Measurements from ENCODE around the gene ARHGEF18.
"Not testable (repeated sequence)": the region's sequence is repeated elsewhere in the genome, so short reads cannot be mapped to it uniquely, and the experiment has no call there.

ARHGEF18 gene

GRCh38 chr19:7349231-7349591 is 474 bp downstream of the ARHGEF18 start:
- DNase-seq, result no peak

- DNase-seq, result no peak
These were observed 1.4 kb downstream of the ARHGEF18 start for GRCh38 chr19:7349961-7350711.

DNA sequence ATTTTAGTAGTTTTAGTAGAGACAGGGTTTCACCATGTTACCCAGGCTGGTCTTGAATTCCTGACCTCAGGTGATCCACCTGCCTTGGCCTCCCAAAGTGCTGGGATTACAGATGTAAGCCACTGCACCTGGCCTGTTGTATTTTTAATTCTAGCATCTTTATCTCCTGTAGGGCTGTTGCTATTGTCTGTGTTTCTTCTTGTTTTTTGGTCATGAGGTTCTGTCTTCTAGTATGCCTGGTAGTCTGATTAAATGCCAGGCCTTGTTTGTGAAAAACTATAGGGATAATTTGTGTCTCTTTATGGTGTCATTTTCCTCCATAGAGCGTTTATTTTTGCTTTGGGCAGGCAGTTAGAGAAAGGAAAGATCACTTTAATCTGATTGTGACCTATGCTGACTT is 3.1 kb downstream of the ARHGEF18 start:
- DNase-seq, result no peak

DNA sequence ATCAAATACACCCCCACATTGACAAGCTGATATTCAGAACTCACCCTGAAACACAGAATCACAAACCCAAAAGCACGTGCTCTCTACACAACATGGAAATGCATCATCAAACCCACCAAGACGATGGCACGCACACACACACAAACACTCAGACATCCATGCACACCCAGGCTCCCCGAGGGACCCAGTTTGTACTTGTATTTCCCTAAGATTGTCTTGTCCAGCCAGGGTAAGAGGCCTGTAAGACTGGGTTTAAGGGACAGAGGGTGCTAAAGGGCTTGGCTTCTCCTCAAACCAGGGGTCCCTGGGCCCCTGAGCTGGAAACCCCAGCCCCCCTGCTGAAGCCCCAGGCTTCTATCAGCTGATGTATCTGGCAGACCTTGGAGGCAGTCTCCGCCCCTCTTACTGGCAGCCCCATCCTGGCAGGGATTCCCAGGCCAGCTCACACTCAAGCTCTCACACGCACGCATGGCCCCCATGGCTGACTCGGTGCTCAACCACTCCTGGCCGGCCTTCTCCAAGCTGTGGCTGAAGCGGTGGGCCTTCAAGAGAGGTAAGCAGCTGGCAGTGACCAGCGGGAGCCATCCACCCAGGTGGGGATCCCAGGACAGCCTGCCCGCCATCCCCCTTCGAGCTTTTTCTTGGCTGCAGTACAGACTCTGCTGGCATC is 6.5 kb downstream of the ARHGEF18 start:
- no peak for DNase-seq

DNA sequence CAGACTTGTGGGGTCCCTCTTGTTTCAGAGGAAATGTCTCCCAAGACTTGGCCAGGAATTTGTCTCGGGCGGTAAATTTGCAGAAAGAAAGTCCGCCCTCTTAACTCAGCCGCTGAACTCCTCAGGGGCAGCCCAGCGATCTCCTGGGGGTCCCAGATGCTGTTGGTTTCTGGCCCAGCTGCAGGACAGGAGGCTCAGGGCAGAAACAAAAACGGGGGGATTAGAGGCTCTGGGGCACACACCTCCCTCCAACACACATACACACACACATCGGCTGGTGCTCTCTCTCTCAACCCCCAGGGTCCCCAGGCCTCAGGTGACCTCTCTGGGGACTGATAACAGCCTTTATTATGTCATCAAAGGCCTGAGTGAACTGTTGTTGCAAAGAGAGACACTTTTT is 7.1 kb downstream of the ARHGEF18 start:
- DNase-seq, result no peak

DNA sequence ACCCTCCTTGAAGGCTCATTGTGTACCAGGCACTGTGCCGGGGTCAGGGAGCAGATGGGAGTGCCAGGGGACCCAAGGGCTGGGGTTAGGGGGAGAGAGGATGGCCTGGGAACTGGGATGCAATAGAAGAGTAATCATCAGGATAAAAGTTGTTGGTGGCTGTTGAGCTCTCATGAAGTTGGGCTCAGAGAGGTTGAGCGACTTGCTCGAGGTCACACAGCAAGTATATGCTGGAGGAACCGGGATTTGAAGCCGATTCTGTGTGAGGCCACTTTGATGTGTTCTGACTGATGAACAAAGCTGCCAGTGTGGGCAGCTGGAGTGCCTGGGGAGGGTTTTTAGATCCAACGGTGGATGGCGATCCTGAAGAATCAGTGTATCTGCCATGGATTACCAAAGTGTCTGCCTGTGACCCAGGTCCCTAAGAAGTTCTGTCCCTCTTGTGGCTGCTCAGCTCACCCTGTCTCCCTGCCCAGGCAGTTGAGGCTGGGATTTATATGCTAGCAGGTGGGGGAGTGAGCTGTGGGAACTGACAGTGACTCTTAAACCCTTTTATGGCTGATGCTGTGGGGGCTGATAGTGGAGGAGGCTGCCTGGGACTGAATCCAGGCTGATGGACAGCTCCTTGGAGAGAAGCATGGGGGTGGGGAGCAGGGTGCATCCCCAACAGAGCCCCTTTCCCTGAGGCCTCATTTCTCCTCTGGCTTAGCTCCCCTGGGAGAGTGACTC is 8.3 kb downstream of the ARHGEF18 start:
- DNase-seq, result no peak

- DNase-seq, result no peak
These were observed 9.4 kb downstream of the ARHGEF18 start for GRCh38 chr19:7358102-7358597.

DNA sequence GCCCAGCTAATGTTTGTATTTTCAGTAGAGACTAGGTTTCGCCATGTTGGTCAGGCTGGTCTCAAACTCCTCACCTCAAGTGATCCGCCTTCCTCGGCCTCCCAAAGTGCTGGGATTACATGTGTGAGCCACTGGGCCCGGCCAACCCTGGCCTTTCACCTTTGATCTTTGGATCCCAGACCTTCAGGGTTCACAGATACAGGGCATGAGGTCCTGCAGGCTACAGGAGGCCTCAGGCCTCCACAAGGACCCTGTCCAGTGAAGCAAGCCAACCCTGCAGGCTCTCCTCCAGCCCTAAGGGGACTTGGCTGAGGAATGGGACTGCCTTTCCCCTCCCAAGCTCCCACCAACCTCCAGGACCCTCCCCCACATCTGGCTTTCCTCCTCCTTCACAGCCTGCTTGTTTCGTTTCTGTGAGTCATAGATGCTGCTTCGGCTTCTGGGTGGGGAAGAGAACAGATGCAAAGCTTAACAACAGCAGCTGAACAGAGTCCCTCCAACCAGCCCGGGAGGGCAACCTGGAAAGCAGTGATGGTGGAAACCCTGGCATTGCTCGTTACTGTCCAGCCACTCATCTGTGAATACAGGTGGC is 11.8 kb downstream of the ARHGEF18 start:
- no peak for DNase-seq

GRCh38 chr19:7363225-7363624 is 14.5 kb downstream of the ARHGEF18 start:
- DNase-seq, result no peak

- no peak for DNase-seq
These were observed 18.1 kb downstream of the ARHGEF18 start for GRCh38 chr19:7366701-7367420.

- DNase-seq, result no peak
These were observed 19.7 kb downstream of the ARHGEF18 start for GRCh38 chr19:7368456-7368855.

- not testable (repeated sequence) for DNase-seq
These were observed 20.1 kb downstream of the ARHGEF18 start for GRCh38 chr19:7368866-7369265.

- DNase-seq, result no peak
These were observed 21.8 kb downstream of the ARHGEF18 start for GRCh38 chr19:7370546-7370945.

DNA sequence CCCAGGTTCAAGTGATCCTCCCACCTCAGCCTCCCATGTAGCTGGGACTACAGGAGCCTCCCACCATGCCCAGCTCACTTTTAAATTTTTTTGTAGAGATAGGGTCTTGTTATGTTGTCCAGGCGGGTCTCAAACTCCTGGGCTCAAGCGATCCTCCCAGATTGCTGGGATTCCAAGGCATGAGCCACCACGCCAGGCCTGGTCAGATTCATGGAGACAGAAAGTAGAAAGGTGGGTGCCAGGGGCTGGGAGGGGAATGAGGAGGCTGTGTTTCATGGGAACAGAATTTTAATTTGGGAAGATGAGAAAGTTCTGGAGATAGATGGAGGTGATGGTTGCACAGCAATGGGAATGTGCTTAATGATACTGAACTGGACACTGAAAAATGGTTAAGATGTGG is 22.3 kb downstream of the ARHGEF18 start:
- DNase-seq, result no peak

GRCh38 chr19:7372810-7373209 is 24.1 kb downstream of the ARHGEF18 start:
- no peak for DNase-seq

DNA sequence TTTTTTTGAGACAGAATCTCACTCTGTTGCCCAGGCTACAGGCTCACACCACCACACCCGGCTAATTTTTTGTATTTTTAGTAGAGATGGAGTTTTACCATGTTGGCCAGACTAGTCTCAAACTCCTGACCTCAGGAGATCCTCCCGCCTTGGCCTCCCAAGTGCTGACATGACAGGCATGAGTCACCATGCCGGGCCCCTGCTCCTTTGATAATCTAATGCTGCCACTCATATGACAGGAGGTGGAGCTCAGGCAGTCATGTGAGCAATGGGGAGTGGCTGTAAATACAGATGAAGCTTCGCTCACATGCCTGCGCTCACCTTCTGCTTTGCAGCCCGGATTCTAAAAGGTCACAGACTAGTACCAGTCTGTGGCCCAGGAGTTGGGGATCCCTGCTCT is 25.1 kb downstream of the ARHGEF18 start:
- no peak for DNase-seq

GRCh38 chr19:7376151-7376852 is 27.6 kb downstream of the ARHGEF18 start:
- DNase-seq, result no peak

DNA sequence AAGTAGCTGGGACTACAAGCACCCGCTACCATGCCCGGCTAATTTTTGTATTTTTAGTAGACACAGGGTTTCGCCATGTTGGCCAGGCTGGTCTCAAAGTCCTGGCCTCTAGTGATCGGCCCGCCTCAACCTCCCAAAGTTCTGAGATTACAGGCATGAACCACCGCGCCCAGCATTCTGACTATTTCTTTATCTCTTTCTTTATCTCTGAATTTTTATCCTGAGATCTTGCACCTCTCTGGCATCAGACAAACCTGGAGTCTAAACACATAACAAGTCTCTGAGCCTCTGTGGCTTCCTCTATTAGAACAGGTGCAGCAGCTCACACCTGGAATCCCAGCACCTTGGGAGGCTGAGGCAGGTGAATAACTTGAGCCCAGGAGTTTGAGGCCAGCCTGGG is 28.5 kb downstream of the ARHGEF18 start:
- DNase-seq, result no peak

- DNase-seq, result no peak
These were observed 32.3 kb downstream of the ARHGEF18 start for GRCh38 chr19:7381073-7381390.

- DNase-seq, result no peak
These were observed 34.0 kb downstream of the ARHGEF18 start for GRCh38 chr19:7382694-7383093.

GRCh38 chr19:7383284-7383683 is 34.5 kb downstream of the ARHGEF18 start:
- no peak for DNase-seq

DNA sequence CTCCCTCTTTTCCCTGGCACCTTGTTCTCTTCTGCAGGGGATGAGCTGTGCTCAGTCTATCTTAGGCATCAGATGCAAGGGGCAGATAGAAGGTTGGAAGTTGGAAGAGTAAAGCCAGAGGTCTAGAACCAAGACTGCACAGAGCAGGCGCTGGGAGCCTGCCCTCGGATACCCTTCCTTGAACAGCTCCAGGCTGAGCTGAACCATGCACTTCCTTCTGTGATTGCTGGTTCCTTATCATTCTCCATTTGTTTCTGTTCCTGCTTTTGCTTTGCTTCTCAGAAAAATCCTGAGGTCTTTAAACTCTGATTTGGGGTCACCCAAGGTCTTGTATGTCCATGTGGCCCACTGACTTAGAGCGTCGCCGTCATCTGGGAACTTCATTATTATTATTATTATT is 36.3 kb downstream of the ARHGEF18 start:
- no peak for DNase-seq

Measured in NCI-H2081 treated with DMSO at 0.1 percent for 48 hours (cell line).